ENCODE results near the gene LIMS2.

Gene LIMS2

GRCh38 chr2:127678531-127678930, 3.2 kb upstream of the LIMS2 start:
- H3K27ac ChIP-seq, result no peak overlapping the region
- no peak for DNase-seq (ENCODE audit: low read depth, low spot score)

DNA sequence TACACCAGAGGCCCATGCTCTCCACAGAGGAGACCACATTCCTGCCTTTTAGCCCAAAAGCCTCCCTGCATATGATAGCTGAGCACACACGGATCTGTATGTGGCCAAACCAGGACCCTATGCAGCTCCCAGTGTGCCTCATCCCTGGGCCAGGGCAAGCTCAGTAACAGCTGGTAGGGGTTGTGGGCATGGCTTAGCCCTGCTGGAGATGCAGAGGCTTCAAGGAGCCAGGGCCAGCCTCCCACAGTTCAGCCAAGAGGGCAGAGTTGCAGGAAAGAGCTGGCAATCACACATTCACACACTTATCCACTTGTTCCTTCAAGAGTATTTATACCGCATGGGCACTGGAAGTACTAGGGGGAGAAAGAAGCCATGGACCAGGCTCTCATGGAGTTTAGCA, 1.6 kb upstream of the LIMS2 start:
- DNase-seq (ENCODE audit: low read depth, low spot score), result no peak
- no peak overlapping the region for H3K27ac ChIP-seq

GRCh38 chr2:127674241-127675209, 805 bp downstream of the LIMS2 start:
- no peak overlapping the region for H3K27ac ChIP-seq
- no peak for DNase-seq (ENCODE audit: low read depth, low spot score)

GRCh38 chr2:127673291-127674069, 1.9 kb downstream of the LIMS2 start:
- no peak overlapping the region for H3K27ac ChIP-seq
- DNase-seq (ENCODE audit: low read depth, low spot score), result no peak

- H3K27ac ChIP-seq, result no peak overlapping the region
Observed at GRCh38 chr2:127672341-127673224, 2.7 kb downstream of the LIMS2 start.

DNA sequence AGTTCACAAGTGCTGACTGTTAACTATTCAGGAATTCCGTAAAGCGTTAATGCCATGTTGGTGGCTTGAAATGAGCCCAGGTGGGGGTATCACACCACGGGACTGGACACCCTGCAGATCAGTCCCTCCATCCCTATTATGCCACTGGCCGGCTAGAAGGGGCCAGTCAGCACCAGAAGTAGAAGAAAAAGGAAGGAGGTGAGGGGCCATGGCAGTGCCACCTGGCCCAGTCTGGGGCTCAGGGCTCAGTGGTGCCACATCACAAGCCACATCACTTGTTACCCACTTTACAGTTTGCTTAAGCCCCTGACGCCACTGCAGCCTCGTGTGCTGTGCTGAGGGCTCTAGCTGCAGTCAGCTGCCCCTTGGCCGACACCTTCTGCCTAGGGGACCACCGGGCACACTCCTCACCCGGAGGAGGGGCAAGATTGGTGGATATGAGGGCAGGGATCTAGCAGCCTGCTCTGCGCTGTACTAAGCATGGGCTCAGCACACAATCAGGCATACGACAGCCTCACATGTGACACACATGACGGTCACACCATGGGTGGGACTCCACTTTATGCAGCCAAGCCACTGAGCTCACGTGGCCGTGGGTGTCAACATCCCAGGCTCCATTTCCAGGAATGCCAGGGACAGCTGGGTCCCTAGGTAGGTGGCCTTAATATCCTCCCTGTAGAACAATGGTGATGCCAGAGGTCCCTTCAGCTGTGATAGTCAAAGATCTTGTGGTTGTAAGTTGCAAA, 3.6 kb downstream of the LIMS2 start:
- DNase-seq (ENCODE audit: low read depth, low spot score), result no peak
- H3K27ac ChIP-seq, result no peak overlapping the region

More at GRCh38 chr2:127672341-127673224, 2.7 kb downstream of the LIMS2 start:
- no peak for DNase-seq (ENCODE audit: low read depth, low spot score)

GRCh38 chr2:127670957-127671290, 4.4 kb downstream of the LIMS2 start:
- no peak overlapping the region for H3K27ac ChIP-seq

DNA sequence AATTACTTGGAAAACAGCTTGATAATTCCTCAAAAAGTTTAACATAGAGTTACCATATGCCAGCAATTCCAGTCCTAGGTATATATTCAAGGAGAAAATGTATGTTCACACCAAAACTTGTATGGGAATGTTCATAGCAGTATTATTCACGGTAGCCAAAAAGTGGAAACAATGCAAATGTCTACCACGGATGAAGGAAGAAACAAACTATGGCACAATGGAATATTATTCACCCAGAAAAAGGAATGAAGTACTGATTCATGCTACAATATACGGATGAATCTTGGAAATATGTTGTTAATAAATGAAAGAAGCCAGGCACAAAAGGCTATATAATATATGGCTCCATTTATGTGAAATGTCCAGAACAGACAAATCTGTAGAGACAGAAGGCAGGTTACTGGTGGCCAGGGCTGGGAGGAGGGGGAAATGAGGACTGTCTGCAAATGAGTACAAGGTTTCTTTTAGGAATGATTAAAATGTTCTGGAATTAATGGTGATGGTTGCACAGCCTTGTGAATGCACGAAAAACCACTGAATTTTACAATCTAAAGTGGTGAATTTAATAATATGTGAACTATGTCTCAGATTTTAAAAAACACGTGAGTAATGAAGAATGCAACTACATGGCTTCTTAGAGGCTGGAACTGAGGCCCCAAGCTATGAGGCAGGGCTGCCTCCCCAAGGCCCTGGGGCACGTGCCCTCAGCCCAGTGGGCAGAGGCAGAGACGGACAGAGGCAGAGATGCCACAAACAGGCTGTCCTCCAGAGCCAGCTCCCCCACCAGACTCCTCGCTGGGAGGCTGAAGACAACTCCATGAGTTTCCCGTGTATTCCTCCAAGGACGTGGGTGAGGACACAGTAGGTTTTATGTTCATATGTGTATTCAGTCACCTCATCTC, 5.0 kb downstream of the LIMS2 start:
- H3K27ac ChIP-seq, result no peak overlapping the region
- no peak for DNase-seq (ENCODE audit: low read depth, low spot score)

More at GRCh38 chr2:127670957-127671290, 4.4 kb downstream of the LIMS2 start:
- no peak for DNase-seq (ENCODE audit: low read depth, low spot score)

GRCh38 chr2:127669056-127669455, 6.3 kb downstream of the LIMS2 start:
- DNase-seq (ENCODE audit: low read depth, low spot score), result no peak
- no peak overlapping the region for H3K27ac ChIP-seq

DNA sequence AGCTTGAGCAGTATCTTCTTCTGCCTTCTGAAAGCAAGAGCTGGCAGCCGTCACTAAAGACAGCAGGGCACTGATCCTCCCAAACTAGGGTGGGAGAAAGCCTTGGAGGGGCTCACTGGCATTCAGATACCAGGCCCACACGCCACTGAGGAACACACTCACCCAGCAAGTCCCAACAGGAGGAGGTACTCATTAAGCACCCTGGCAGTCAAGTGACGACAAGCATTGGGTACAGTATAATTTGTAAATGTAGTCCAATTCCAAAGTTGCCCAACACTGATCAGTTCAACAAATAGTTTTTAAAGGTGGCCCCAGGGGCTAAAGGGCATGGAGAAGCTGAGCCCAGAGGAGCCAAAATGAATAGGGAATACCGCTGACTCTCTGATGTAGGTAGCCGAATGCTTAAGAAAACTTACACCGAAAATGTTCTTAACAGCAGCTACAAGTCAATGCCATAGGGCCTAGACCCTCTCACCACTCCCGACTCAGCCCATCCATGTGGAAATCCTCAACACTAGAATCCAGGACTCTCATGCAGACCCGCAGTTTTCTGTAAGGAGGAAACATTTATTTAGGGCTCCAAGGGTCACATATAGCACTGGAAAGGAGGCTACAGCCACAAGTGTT, 9.9 kb downstream of the LIMS2 start:
- peak; percentile 8 for DNase-seq (ENCODE audit: low read depth, low spot score)
- H3K27ac ChIP-seq, result no peak overlapping the region

GRCh38 chr2:127664895-127665225, 10.5 kb downstream of the LIMS2 start:
- no peak overlapping the region for H3K27ac ChIP-seq
- DNase-seq (ENCODE audit: low read depth, low spot score), result no peak

DNA sequence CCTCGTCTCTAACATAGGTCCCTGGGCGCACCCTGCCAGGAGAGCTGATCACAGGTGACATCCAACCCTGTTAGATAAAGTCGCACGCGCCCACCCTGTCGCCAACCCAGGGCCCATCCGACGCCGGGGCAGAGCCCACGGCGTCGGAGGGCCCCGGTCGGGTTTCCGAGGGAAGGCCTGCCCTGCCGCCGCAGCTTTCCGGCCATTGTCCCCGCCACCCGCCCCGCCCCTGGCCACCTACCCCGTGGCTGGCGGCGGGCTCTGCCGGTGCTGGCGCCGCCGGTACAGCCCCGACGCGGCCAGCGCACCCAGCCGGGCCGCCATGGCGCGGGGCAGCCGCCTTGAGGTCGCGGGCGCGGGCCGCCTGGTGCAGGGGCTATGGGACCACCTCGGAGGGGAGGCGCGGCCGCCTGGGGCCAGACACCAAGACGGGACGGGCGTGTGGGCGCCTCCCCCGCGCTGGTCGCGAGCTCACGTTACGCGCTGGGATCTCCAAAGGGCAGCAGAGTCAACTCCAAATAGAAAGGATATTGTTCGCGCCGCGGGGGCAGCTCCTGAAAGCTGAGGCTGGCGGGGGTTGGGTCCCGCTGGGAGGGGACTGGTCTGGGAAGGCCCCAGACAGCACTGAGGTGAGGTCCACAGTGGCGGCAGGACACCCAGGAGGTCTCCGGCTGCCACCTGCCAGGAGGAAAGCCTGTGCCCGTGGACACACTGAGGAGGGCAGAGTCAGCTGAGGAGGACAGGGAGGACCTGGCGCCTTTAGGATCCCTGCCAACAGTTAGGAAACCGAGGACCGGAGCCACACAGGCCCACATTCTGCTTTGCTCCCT, 11.1 kb downstream of the LIMS2 start:
- no peak overlapping the region for H3K27ac ChIP-seq
- no peak for DNase-seq (ENCODE audit: low read depth, low spot score)

DNA sequence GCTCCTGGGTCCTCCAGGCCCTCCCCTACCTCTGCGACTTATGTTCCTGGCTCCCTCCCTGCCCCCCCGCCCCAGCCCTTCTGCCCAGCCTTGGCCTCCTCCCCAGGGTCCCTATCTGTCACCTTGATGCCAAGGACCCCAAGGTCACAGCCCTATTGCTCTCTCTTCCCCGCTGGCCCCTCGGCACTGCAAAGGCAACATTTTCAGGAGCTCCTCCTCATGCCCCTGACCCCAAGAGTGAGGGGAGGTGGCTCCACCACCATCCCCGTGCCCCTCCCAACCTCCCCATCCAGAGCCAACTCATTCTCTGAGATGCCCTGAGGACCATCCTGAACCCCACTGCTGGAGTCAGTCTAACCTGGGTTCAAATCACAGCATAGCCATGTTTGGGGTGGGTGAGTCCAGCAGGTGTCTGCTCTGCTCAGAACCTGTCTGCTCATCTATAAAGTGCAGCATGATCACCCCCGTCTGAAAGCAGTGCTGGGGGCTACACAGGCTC, 11.7 kb downstream of the LIMS2 start:
- no peak overlapping the region for H3K27ac ChIP-seq
- DNase-seq (ENCODE audit: low read depth, low spot score), result no peak

GRCh38 chr2:127662937-127663565, 12.3 kb downstream of the LIMS2 start:
- H3K27ac ChIP-seq, result no peak overlapping the region

GRCh38 chr2:127661949-127662510, 13.3 kb downstream of the LIMS2 start:
- H3K27ac ChIP-seq, result no peak overlapping the region
- no peak for DNase-seq (ENCODE audit: low read depth, low spot score)

More at GRCh38 chr2:127662937-127663565, 12.3 kb downstream of the LIMS2 start:
- DNase-seq (ENCODE audit: low read depth, low spot score), result no peak

DNA sequence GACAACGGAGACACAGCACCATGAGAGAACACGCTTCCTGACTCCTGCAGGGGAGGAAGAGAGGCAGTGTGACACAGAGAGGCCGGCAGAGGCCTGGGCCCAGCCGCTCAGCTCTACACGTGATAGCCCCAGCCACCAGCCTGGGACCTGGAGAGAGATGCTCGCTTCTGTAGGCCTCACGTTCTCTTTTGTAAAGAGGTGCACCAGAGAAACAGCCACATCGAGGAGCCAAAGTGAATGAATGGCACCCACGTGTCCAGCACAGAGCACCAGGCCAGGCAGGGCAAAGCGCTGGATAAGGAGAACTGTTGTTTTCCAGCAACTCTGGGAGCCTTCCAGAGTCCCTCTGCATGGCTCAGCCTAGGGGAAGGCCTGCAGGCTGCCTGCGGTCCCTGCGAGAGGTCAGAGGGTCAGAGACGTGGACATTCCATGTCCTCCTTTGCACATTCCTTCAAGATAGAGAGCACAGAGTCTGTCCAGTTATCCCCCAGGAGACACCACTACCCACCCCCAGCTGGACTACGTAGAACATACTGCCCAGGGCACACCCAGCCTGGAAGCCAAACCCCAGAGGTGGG, 14.2 kb downstream of the LIMS2 start:
- H3K27ac ChIP-seq, result no peak overlapping the region
- no peak for DNase-seq (ENCODE audit: low read depth, low spot score)
